GM19328 (cell line): ENCODE data around the gene CIITA.

Source experiments
- ATAC-seq: cut with Tn5 transposase; IDR thresholded peaks from one replicate; pipeline ENCODE4 v1.9.1; 2021; ENCODE audit warnings: mild to moderate bottlenecking, moderate library complexity; ENCODE audit not compliant: unreplicated experiment

The CIITA gene

GRCh38 chr16:10849736-10850477 lies 27.1 kb upstream of the CIITA start:
- no peak for ATAC-seq

- no peak for ATAC-seq
Measured at GRCh38 chr16:10850478-10850850, 26.5 kb upstream of the CIITA start.

GRCh38 chr16:10851512-10851911 lies 25.5 kb upstream of the CIITA start:
- no peak for ATAC-seq

GRCh38 chr16:10852286-10852685 lies 24.7 kb upstream of the CIITA start:
- ATAC-seq: no peak

GRCh38 chr16:10852948-10853347 lies 24.1 kb upstream of the CIITA start:
- ATAC-seq: no peak

GRCh38 chr16:10856042-10856441 lies 21.0 kb upstream of the CIITA start:
- no peak for ATAC-seq

- ATAC-seq: no peak
Measured at GRCh38 chr16:10858203-10858602, 18.8 kb upstream of the CIITA start.

GRCh38 chr16:10859020-10859419 lies 18.0 kb upstream of the CIITA start:
- ATAC-seq: no peak

GRCh38 chr16:10859658-10860057 lies 17.3 kb upstream of the CIITA start:
- no peak for ATAC-seq

GRCh38 chr16:10862438-10862837 lies 14.6 kb upstream of the CIITA start:
- ATAC-seq: no peak

GRCh38 chr16:10865991-10866966 lies 10.7 kb upstream of the CIITA start:
- no peak for ATAC-seq

- no peak for ATAC-seq
Measured at GRCh38 chr16:10867199-10867598, 9.8 kb upstream of the CIITA start.

- ATAC-seq: no peak
Measured at GRCh38 chr16:10868104-10868595, 8.9 kb upstream of the CIITA start.

GRCh38 chr16:10868596-10869469 lies 8.2 kb upstream of the CIITA start:
- ATAC-seq: no peak

- ATAC-seq: no peak
Measured at GRCh38 chr16:10870137-10870776, 6.7 kb upstream of the CIITA start.

- ATAC-seq: no peak
Measured at GRCh38 chr16:10870808-10871156, 6.2 kb upstream of the CIITA start.

GRCh38 chr16:10871157-10871991 lies 5.6 kb upstream of the CIITA start:
- no peak for ATAC-seq

GRCh38 chr16:10876315-10876714 lies 687 bp upstream of the CIITA start:
- no peak for ATAC-seq

GRCh38 chr16:10877472-10877946 lies 507 bp downstream of the CIITA start:
- ATAC-seq: no peak

- ATAC-seq: no peak
Measured at GRCh38 chr16:10878328-10878643, 1.3 kb downstream of the CIITA start.
